SK-N-SH treated with all-trans-retinoic acid at 6 μM for 48 hours (cell line): ENCODE results near the gene SERTM2.

Experiments
- ATAC-seq: fragments of 200-7000 bp; cut with Tn5 transposase; 3 replicates; pipeline ENCODE4 v1.9.1; 2020; ENCODE audit warnings: mild to moderate bottlenecking, moderate library complexity
- ARNTL ChIP-seq: fragments of 450-650 bp; formaldehyde crosslinking; IDR thresholded peaks from 2 replicates; pipeline ENCODE4 v1.5.0; 2020; ENCODE audit warnings: low read depth, mild to moderate bottlenecking, moderate library complexity, borderline replicate concordance
- BACH2 ChIP-seq: fragments of 250-450 bp; sonication (Bioruptor Pico); IDR thresholded peaks from 2 replicates; pipeline ENCODE4 v1.9.0; 2021; ENCODE audit warnings: mild to moderate bottlenecking, borderline replicate concordance
- ESRRG ChIP-seq: fragments of 250-450 bp; sonication (Bioruptor Pico); IDR thresholded peaks from 2 replicates; pipeline ENCODE4 v1.6.1; 2021; ENCODE audit warnings: mild to moderate bottlenecking
- ISL1 ChIP-seq: fragments of 250-450 bp; sonication (Bioruptor Pico); IDR thresholded peaks from 2 replicates; pipeline ENCODE4 v2.1.2; 2022; ENCODE audit warnings: mild to moderate bottlenecking, moderate library complexity
- OSR1 ChIP-seq: fragments of 250-450 bp; sonication (Bioruptor Pico); IDR thresholded peaks from 2 replicates; pipeline ENCODE4 v1.8.0; 2022; ENCODE audit warnings: moderate library complexity, mild to moderate bottlenecking, inconsistent platforms
- PPARA ChIP-seq: fragments of 250-450 bp; sonication (Bioruptor Pico); IDR thresholded peaks from 2 replicates; pipeline ENCODE4 v1.5.0; 2020; ENCODE audit warnings: mild to moderate bottlenecking, borderline replicate concordance
- TCF4 ChIP-seq: fragments of 250-450 bp; sonication (Bioruptor Pico); IDR thresholded peaks from 2 replicates; pipeline ENCODE4 v1.8.0; 2021; ENCODE audit warnings: mild to moderate bottlenecking, moderate library complexity, borderline replicate concordance
- TOX ChIP-seq: fragments of 250-450 bp; sonication (Bioruptor Pico); IDR thresholded peaks from 2 replicates; pipeline ENCODE4 v1.8.0; 2021; ENCODE audit warnings: mild to moderate bottlenecking, moderate library complexity, borderline replicate concordance
- ZC3H10 ChIP-seq: fragments of 250-450 bp; sonication (Bioruptor Pico); IDR thresholded peaks from 2 replicates; pipeline ENCODE4 v1.5.1; 2021; ENCODE audit warnings: mild to moderate bottlenecking, moderate library complexity
- ZFP3 ChIP-seq: fragments of 250-450 bp; sonication (Bioruptor Pico); IDR thresholded peaks from 2 replicates; pipeline ENCODE4 v1.5.0; 2020; ENCODE audit warnings: mild to moderate bottlenecking, moderate library complexity
- ZFP30 ChIP-seq: fragments of 450-650 bp; formaldehyde crosslinking; IDR thresholded peaks from 2 replicates; pipeline ENCODE4 v1.5.0; 2022; ENCODE audit warnings: mild to moderate bottlenecking, moderate library complexity
- ZNF565 ChIP-seq: fragments of 450-650 bp; formaldehyde crosslinking; conservative IDR thresholded peaks from 2 replicates; pipeline ENCODE4 v1.5.0; 2020; ENCODE audit warnings: low read depth, mild to moderate bottlenecking, moderate library complexity
- ZNF8 ChIP-seq: fragments of 450-650 bp; formaldehyde crosslinking; IDR thresholded peaks from 2 replicates; pipeline ENCODE4 v1.5.0; 2020; ENCODE audit warnings: mild to moderate bottlenecking, moderate library complexity
- TF ChIP-seq, protein P1 (sequence below): fragments of 250-450 bp; sonication (Bioruptor Pico); IDR thresholded peaks from 2 replicates; pipeline ENCODE4 v1.5.0; 2020; ENCODE audit warnings: mild to moderate bottlenecking, moderate library complexity
- TF ChIP-seq, protein P2 (sequence below): fragments of 250-450 bp; sonication (Bioruptor Pico); IDR thresholded peaks from 2 replicates; pipeline ENCODE4 v1.5.1; 2020; ENCODE audit warnings: low read depth, mild to moderate bottlenecking, moderate library complexity
- TF ChIP-seq, protein P3 (sequence below): fragments of 250-450 bp; sonication (Bioruptor Pico); IDR thresholded peaks from 2 replicates; pipeline ENCODE4 v1.5.1; 2021; ENCODE audit warnings: mild to moderate bottlenecking, moderate library complexity
- TF ChIP-seq, protein P4 (sequence below): fragments of 250-450 bp; sonication (Bioruptor Pico); IDR thresholded peaks from 2 replicates; pipeline ENCODE4 v1.8.0; 2021; ENCODE audit warnings: low read depth, mild to moderate bottlenecking, moderate library complexity, borderline replicate concordance
- TF ChIP-seq, protein P5 (sequence below): fragments of 250-450 bp; sonication (Bioruptor Pico); IDR thresholded peaks from 2 replicates; pipeline ENCODE4 v1.8.0; 2020; ENCODE audit warnings: mild to moderate bottlenecking, moderate library complexity, borderline replicate concordance

The SERTM2 gene

DNA sequence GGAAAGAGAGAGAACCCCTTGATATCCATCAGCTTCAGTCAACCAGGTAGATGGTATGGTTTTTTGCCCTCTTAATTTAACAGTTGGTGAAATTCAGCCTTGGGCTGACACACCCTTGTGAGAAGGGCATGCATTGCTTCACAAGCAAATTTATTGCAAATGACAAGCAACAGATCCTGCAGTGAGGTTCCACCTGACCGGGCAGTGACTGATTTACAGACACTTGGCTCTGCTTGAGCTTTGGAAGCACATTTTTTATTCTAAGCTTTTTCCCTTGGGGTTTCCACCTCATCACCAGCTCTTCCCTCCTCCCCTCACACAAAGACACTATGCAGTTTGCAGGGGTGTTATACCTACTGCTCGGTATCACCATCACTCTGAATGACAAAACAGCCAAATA is 28.3 kb upstream of the SERTM2 start:
- no peak for ATAC-seq
- TF ChIP-seq ZFP3 (CRISPR knock-in tag) = no peak
- TF ChIP-seq ESRRG = no peak
- TF ChIP-seq, protein P1, sequence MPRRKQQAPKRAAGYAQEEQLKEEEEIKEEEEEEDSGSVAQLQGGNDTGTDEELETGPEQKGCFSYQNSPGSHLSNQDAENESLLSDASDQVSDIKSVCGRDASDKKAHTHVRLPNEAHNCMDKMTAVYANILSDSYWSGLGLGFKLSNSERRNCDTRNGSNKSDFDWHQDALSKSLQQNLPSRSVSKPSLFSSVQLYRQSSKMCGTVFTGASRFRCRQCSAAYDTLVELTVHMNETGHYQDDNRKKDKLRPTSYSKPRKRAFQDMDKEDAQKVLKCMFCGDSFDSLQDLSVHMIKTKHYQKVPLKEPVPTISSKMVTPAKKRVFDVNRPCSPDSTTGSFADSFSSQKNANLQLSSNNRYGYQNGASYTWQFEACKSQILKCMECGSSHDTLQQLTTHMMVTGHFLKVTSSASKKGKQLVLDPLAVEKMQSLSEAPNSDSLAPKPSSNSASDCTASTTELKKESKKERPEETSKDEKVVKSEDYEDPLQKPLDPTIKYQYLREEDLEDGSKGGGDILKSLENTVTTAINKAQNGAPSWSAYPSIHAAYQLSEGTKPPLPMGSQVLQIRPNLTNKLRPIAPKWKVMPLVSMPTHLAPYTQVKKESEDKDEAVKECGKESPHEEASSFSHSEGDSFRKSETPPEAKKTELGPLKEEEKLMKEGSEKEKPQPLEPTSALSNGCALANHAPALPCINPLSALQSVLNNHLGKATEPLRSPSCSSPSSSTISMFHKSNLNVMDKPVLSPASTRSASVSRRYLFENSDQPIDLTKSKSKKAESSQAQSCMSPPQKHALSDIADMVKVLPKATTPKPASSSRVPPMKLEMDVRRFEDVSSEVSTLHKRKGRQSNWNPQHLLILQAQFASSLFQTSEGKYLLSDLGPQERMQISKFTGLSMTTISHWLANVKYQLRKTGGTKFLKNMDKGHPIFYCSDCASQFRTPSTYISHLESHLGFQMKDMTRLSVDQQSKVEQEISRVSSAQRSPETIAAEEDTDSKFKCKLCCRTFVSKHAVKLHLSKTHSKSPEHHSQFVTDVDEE (CRISPR knock-in tag) = no peak
- no peak for TF ChIP-seq ZFP30 (CRISPR knock-in tag)
- no peak for TF ChIP-seq BACH2 (CRISPR knock-in tag)
- TF ChIP-seq ARNTL = no peak
- no peak for TF ChIP-seq PPARA
- TF ChIP-seq, protein P2, sequence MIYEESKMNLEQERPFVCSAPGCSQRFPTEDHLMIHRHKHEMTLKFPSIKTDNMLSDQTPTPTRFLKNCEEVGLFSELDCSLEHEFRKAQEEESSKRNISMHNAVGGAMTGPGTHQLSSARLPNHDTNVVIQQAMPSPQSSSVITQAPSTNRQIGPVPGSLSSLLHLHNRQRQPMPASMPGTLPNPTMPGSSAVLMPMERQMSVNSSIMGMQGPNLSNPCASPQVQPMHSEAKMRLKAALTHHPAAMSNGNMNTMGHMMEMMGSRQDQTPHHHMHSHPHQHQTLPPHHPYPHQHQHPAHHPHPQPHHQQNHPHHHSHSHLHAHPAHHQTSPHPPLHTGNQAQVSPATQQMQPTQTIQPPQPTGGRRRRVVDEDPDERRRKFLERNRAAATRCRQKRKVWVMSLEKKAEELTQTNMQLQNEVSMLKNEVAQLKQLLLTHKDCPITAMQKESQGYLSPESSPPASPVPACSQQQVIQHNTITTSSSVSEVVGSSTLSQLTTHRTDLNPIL (CRISPR knock-in tag) = no peak
- TF ChIP-seq TOX (CRISPR knock-in tag) = no peak
- TF ChIP-seq, protein P3, sequence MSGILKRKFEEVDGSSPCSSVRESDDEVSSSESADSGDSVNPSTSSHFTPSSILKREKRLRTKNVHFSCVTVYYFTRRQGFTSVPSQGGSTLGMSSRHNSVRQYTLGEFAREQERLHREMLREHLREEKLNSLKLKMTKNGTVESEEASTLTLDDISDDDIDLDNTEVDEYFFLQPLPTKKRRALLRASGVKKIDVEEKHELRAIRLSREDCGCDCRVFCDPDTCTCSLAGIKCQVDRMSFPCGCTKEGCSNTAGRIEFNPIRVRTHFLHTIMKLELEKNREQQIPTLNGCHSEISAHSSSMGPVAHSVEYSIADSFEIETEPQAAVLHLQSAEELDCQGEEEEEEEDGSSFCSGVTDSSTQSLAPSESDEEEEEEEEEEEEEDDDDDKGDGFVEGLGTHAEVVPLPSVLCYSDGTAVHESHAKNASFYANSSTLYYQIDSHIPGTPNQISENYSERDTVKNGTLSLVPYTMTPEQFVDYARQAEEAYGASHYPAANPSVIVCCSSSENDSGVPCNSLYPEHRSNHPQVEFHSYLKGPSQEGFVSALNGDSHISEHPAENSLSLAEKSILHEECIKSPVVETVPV (CRISPR knock-in tag) = no peak

DNA sequence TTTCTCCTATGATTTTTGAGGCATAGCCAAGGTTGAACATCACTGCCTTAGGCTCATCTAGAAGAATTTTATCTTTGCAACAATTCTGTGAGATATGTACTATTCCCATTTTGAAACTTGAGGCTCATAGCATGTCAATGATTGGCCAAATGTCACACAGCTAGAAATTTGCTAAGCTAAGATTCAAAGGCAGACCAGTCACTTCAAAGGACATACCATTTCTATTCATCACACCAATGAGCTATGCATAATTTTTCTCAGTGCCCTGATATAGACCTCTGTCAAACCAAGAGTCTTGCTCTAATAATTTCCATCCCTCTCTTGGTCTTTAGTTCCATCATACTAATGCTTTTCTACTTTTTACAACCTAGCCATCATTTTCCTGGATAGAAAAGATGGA is 27.6 kb upstream of the SERTM2 start:
- TF ChIP-seq ZNF565 (CRISPR knock-in tag) (no peak), ISL1 (CRISPR knock-in tag) (no peak), TCF4 (no peak), OSR1 (CRISPR knock-in tag) (no peak), ARNTL (no peak)
- TF ChIP-seq, protein P3 (CRISPR knock-in tag) = no peak
- ATAC-seq = no peak

DNA sequence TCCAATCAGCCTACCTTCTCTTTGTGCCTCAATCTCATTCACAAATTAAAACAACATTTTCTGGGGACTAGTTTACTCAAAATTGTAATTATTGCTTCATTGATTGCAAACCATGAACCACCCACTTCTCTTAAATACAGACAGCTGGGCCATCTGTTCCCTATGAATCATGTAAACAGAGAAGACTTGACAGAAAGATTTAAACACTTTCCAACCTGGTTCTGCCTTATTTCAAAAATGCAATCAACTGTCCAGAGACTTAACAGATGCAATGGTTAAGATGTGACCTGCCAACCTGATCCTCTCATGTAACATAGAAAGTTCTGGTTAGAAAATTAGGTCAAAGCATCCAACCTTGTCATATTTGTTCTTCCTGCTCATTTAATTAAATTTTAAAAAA is 20.8 kb upstream of the SERTM2 start:
- TF ChIP-seq OSR1 (CRISPR knock-in tag) (no peak), ZC3H10 (CRISPR knock-in tag) (no peak), PPARA (no peak), ESRRG (no peak), ZFP3 (CRISPR knock-in tag) (no peak), ZNF8 (CRISPR knock-in tag) (no peak), ISL1 (CRISPR knock-in tag) (peak; percentile 71), TCF4 (peak; percentile 67), ZFP30 (CRISPR knock-in tag) (no peak)
- TF ChIP-seq, protein P4, sequence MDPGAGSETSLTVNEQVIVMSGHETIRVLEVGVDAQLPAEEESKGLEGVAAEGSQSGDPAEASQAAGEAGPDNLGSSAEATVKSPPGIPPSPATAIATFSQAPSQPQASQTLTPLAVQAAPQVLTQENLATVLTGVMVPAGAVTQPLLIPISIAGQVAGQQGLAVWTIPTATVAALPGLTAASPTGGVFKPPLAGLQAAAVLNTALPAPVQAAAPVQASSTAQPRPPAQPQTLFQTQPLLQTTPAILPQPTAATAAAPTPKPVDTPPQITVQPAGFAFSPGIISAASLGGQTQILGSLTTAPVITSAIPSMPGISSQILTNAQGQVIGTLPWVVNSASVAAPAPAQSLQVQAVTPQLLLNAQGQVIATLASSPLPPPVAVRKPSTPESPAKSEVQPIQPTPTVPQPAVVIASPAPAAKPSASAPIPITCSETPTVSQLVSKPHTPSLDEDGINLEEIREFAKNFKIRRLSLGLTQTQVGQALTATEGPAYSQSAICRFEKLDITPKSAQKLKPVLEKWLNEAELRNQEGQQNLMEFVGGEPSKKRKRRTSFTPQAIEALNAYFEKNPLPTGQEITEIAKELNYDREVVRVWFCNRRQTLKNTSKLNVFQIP = no peak
- TF ChIP-seq, protein P3 (CRISPR knock-in tag) = no peak
- TF ChIP-seq, protein P5, sequence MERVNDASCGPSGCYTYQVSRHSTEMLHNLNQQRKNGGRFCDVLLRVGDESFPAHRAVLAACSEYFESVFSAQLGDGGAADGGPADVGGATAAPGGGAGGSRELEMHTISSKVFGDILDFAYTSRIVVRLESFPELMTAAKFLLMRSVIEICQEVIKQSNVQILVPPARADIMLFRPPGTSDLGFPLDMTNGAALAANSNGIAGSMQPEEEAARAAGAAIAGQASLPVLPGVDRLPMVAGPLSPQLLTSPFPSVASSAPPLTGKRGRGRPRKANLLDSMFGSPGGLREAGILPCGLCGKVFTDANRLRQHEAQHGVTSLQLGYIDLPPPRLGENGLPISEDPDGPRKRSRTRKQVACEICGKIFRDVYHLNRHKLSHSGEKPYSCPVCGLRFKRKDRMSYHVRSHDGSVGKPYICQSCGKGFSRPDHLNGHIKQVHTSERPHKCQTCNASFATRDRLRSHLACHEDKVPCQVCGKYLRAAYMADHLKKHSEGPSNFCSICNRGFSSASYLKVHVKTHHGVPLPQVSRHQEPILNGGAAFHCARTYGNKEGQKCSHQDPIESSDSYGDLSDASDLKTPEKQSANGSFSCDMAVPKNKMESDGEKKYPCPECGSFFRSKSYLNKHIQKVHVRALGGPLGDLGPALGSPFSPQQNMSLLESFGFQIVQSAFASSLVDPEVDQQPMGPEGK (CRISPR knock-in tag) = no peak
- no peak for ATAC-seq
